Measurements from ENCODE around the gene PLCH2.
"Not testable (repeated sequence)": the region's sequence is repeated elsewhere in the genome, so short reads cannot be mapped to it uniquely, and the experiment has no call there.

Gene PLCH2

GRCh38 chr1:2549367-2550029 is 73.4 kb downstream of the PLCH2 start:
- FAIRE-seq: not testable (repeated sequence)

- not testable (repeated sequence) for FAIRE-seq
Observed at GRCh38 chr1:2550309-2550861, 74.3 kb downstream of the PLCH2 start.

GRCh38 chr1:2551544-2551943 is 75.5 kb downstream of the PLCH2 start:
- not testable (repeated sequence) for FAIRE-seq

GRCh38 chr1:2552189-2552588 is 76.1 kb downstream of the PLCH2 start:
- no peak for FAIRE-seq

- FAIRE-seq: not testable (repeated sequence)
Observed at GRCh38 chr1:2553076-2553475, 77.0 kb downstream of the PLCH2 start.

GRCh38 chr1:2553871-2554620 is 78.0 kb downstream of the PLCH2 start:
- no peak for FAIRE-seq

- no peak for FAIRE-seq
Observed at GRCh38 chr1:2554621-2555387, 78.7 kb downstream of the PLCH2 start.

All from A204.1 (cell line).